SHP77 (cell line): Measurements from ENCODE around the gene TTC7B.
A peak's percentile ranks its signal among the peaks of the same experiment; 100 is the strongest.
"Not testable (repeated sequence)": the region's sequence is repeated elsewhere in the genome, so short reads cannot be mapped to it uniquely, and the experiment has no call there.

Experiments used
- DNase-seq, 2 experiments: peaks; one replicate each; lab custom pipeline; 2025; lab: John Stamatoyannopoulos, UW

TTC7B gene

DNA sequence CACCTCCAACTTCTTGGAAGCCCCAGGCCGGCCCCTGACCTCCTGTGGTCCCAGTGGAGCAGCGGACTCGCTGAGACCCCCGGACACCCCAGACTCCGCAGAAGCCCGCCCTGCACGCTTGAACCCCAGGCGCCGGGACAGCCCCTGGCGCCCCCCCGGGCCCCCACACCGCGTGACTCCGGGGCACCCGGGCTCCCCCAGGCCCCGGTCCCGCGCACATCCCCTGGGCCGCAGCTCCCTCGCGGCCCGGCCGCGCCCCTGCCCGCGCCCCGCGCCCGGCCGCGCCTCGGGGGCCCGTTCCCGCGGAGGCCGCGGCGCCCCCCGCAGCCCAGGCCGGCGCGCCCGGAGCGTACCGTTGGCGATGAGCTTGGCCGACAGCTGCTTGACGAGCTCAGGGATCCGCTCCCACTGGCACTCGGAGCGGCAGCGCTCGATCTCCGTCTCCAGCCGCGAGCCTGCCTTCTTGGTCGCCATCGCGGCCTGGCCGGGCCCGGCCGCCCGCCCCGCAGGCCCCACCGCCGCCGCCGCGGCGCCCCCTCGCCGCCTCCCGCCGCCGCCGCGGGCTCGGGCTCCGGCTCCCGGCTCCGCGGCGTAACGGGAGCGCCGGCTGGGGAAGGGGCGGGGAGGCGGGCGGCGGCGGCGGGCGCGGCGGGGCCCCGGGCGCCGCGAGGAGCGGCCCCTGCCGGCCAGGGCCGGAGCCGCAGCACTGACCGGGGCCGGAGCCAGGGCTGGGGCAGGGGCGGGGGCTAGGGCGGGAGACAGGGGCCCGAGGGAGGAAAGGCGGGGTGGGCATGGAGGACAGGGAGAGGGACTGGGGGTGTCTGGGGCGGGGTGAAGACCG is at the start of gene TTC7B:
Gene TTC7B, minus strand, starts transcription at position 609 of the 841 bp plus-strand sequence. Its CDS starts 135 bp downstream, at position 474.
- peak in 1 of 2 experiments; percentile 44 for DNase-seq

GRCh38 chr14:90864741-90865140 is 48.5 kb upstream of the TTC7B start:
- DNase-seq = no peak

DNA sequence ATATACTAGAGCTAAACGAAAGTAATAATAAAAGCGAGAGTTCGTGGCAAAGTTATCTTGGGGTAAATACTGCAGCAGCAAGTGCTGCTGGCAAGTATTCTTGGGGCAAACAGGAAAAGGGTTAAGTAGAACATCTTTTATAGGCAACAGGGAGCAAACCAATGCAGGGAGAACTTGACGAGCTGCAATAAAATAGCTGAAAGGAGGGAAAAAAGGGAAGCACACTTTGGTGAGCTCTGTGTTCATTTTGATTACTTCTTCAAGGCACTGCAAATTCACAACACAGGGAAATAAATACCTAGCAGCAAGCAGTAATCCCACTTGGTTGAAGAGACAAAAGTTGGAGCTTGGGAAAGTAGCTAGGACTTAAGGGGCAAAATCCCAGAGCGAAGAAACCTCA is 42.3 kb upstream of the TTC7B start:
- DNase-seq = no peak

DNA sequence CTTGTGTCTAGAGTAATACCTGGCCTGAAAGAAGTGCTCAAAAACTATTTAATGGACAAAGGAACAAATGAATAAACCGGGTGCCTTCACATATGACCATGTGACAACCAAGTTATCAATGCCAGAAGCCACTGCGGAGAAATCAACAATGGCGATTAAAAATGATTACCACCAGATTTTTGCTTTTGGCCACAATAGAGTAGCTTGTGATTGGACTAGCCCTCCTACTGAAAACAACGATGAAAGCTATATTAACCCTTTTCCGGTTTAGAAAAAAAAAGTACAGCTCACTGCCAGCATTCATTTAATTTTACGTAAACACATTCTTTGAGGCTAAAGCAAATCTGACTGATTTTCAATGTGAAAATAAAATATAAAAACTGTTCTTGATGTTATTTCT is 41.6 kb upstream of the TTC7B start:
- no peak for DNase-seq

GRCh38 chr14:90856115-90856514 is 39.9 kb upstream of the TTC7B start:
- DNase-seq = not testable (repeated sequence)

GRCh38 chr14:90853116-90853515 is 36.9 kb upstream of the TTC7B start:
- DNase-seq = no peak

GRCh38 chr14:90851327-90852036 is 35.3 kb upstream of the TTC7B start:
- DNase-seq = no peak

GRCh38 chr14:90850487-90850886 is 34.3 kb upstream of the TTC7B start:
- DNase-seq = no peak

GRCh38 chr14:90849787-90850444 is 33.7 kb upstream of the TTC7B start:
- DNase-seq = no peak

DNA sequence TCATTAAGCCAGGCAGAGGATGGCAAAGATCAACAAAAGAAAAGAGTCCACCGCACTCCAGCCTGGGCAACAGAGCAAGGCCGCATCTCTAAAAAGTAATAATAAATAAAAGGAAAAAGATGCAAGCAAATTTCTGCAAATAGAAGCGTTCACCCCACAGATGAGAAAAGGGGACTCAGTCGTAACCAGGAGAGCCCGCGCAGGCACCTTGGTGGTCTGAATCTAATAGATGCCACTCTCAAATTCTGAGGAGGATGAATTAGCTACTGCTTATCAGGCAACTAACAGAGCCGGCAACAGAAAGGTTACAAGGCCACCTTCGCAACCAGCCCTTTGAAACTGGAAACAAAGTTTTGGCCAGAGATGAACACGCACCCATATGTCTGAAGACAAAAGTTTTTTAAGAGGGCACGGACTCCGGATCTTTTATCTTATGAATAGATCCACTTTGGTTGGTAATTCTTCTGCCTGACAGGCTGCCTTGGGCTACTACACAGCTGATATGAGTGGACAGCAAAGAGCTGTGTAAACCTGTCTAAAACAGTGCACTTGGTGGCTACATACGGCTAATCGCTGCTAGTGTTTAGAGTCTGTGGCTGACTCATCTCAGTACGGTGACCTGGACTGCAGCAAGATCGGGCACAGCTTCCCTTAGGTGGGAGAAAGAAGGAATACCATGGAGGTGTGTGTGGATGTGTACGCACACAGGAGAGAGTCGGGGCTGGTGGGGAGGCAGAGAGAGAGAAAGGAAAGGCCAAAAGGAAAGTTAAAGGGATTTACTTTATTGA is 32.9 kb upstream of the TTC7B start:
- no peak for DNase-seq

DNA sequence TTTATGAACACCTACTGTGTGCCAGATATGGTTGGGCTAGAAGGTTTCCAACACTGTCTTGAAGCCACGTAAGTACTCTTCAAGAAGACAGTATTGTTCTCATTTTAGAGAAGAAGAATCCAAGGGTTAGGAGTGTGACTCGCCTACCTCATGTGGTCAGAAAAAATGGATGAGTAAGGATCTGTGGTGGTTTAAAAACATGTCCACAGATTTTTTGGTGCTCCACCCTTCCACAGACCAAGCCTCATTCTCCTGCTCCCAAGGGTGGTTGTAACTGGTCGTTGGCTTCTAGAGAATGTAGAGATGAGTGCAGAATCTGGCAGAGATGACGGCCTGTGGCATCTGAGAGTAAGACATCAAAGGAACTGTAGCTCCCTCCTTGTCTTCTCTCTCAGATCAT is 30.3 kb upstream of the TTC7B start:
- no peak for DNase-seq

- DNase-seq = no peak
Measured at GRCh38 chr14:90844321-90844720, 28.1 kb upstream of the TTC7B start.

GRCh38 chr14:90842726-90843125 is 26.5 kb upstream of the TTC7B start:
- DNase-seq = no peak

- DNase-seq = not testable (repeated sequence)
Measured at GRCh38 chr14:90840667-90841066, 24.4 kb upstream of the TTC7B start.

DNA sequence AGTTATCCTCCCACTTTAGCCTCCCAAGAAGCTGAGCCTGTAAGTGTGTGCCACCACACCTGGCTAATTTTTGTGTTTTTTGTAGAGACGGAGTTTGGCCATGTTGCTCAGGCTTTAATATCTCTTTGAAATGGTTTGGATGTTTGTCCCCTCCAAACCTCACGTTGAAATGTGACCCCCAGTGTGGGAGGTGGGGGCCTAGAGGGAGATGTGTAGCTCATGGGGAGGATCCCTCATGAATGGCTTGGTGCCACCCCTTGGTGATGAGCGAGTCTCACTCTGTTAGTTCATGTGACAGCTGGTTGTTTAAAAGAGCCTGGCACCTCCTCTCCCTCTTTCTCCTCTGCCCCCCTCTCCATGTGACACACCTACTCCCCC is 23.6 kb upstream of the TTC7B start:
- DNase-seq = no peak

DNA sequence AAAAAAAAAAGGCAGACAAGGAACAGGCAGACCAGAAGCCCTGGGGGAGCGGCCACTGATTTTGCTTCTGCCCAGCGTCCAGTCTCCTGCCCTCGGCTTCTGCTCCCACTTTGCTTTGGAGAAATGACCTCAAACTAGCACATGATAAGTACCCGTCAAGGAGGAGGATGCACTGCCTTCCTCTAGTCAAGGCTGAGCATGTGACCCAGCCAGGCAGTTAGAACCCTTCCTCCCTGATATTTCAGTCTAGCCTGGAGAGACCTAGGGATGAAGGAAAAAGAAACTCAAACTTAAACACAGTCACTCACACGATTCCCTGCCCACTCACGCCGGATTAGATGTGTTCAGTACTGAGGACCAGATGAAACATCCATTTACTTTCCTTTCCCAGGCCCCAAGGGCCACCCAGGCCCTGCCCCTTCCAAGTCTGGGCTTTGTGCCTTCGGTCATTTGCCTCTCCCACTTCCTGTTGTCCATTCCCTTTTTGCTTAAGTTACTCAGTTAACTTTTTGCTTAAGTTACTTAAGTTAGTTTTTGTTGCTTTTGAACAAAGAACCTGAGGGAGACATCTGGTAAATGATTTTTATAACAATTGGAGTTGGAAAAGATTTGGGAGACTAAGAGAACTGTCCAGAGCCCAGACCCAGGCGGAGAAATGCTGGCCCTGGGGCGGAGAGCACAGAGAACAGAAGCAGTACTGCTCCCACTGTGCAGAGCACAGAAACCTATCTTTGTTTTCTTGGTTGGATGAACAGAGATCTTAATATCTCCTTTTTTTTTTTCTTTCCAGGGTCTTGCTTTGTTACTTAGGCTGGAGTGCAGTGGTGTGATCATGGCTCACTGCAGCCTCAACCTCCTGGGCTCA is 23.0 kb upstream of the TTC7B start:
- DNase-seq = no peak

DNA sequence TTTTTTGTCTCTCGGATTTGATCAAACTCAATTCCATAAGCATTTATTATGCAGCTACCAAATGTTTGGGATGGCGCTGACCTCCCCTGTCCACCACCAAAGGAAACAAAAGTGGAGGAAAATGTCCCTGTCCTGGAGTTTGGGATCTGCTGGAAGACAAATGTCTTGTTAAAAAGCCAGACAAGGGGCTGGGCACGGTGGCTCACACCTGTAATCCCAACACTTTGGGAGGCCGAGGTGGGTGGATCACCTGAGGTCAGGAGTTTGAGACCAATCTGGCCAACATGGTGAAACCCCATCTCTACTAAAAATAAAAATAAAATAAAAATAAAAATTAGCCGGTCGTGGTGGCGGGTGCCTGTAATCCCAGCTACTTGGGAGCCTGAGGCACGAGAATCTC is 22.3 kb upstream of the TTC7B start:
- DNase-seq = not testable (repeated sequence)

GRCh38 chr14:90837355-90837754 is 21.1 kb upstream of the TTC7B start:
- DNase-seq = no peak

GRCh38 chr14:90836692-90837063 is 20.4 kb upstream of the TTC7B start:
- no peak for DNase-seq

GRCh38 chr14:90831821-90832220 is 15.6 kb upstream of the TTC7B start:
- DNase-seq = no peak
